A549 (cell line): ENCODE results near the gene CACUL1. TPM values are rescaled to one million over a fixed set of nuclear protein-coding genes. Genes with fewer than 3 reads are reported as not detected.
A peak's percentile ranks its signal among the peaks of the same experiment; 100 is the strongest.

Experiments used
- ATAC-seq, 2 experiments: fragments of 200-7000 bp in 1 of 2; fragments of >200 bp in 1 of 2; cut with Nextera tagmentation in 1 of 2; cut with Tn5 transposase in 1 of 2; 3 replicates each; pipeline versions ENCODE4 v1.8.0 to v1.9.1; 2018 to 2020; ENCODE audit warnings: mild to moderate bottlenecking in 1 of 2, moderate library complexity in 1 of 2
- CTCF ChIA-PET: fragments of 300-600 bp; sonication (Branson Sonifier 250); formaldehyde crosslinking; extraction: SDS; loops from one replicate; lab custom pipeline; 2021; ENCODE audit warnings: antibody characterized with exemption, inconsistent platforms; lab: Yijun Ruan, JAX
- POLR2A ChIA-PET: fragments of 350-600 bp; formaldehyde crosslinking; extraction: SDS; loops from one replicate; lab custom pipeline; 2021; ENCODE audit warnings: antibody characterized with exemption, inconsistent platforms; lab: Yijun Ruan, JAX
- DNase-seq, 2 experiments: peaks; one replicate each; pipeline versions ENCODE4 v3.0.0 to v3.0.0-alpha.2; 2011 to 2016; ENCODE audit warnings: low read depth in 1 of 2, low spot score in 1 of 2
- FAIRE-seq: peaks from 2 replicates; lab custom pipeline; 2011; peaks lifted over from hg19 to GRCh38; lab: Jason Lieb, UNC
- H3K27ac ChIP-seq, 2 experiments: fragments of >200 bp; sonication (Bioruptor Twin); formaldehyde crosslinking; 3 replicates each; pipeline ENCODE4 v1.5.1; 2016 to 2017
- H3K4me1 ChIP-seq: fragments of >200 bp; sonication (Bioruptor Twin); formaldehyde crosslinking; 3 replicates; pipeline ENCODE4 v1.6.1; 2016
- H3K4me2 ChIP-seq: fragments of >200 bp; sonication (Bioruptor Twin); formaldehyde crosslinking; 3 replicates; pipeline ENCODE4 v1.6.1; 2016
- H3K4me3 ChIP-seq: fragments of >200 bp; sonication (Bioruptor Twin); formaldehyde crosslinking; 3 replicates; pipeline ENCODE4 v1.5.1; 2016
- H3K9me3 ChIP-seq: fragments of >200 bp; sonication (Bioruptor Twin); formaldehyde crosslinking; 3 replicates; pipeline ENCODE4 v1.6.1; 2016
- BCL3 ChIP-seq: fragments of >200 bp; sonication (Bioruptor Twin); formaldehyde crosslinking; IDR thresholded peaks from 3 replicates; pipeline ENCODE4 v1.6.1; 2016
- CBX8 ChIP-seq: fragments of 200-600 bp; sonication (generic); IDR thresholded peaks from 2 replicates; pipeline ENCODE4 v1.6.1; 2016
- CEBPB ChIP-seq, 2 experiments: fragments of >200 bp in 1 of 2; sonication (Bioruptor Twin) in 1 of 2; formaldehyde crosslinking in 1 of 2; IDR thresholded peaks; 2 replicates each; pipeline ENCODE4 v1.6.1; 2012 to 2016
- EHF ChIP-seq: fragments of 250-450 bp; sonication (Bioruptor Pico); IDR thresholded peaks from 2 replicates; pipeline ENCODE4 v1.5.0; 2020; ENCODE audit warnings: mild to moderate bottlenecking
- ELK1 ChIP-seq: fragments of 150-350 bp; IDR thresholded peaks from 2 replicates; pipeline ENCODE4 v1.6.1; 2014; ENCODE audit warnings: low read depth, mild to moderate bottlenecking, low read length
- FOXS1 ChIP-seq: fragments of 250-450 bp; sonication (Bioruptor Pico); IDR thresholded peaks from 2 replicates; pipeline ENCODE4 v1.5.0; 2020; ENCODE audit warnings: mild to moderate bottlenecking, moderate library complexity
- GATA3 ChIP-seq: IDR thresholded peaks from 2 replicates; pipeline ENCODE4 v1.6.1; 2012; ENCODE audit warnings: borderline replicate concordance
- HOXB13 ChIP-seq: fragments of 250-450 bp; sonication (Bioruptor Pico); IDR thresholded peaks from 2 replicates; pipeline ENCODE4 v1.5.0; 2020; ENCODE audit warnings: low read depth, mild to moderate bottlenecking, moderate library complexity
- JUNB ChIP-seq: fragments of >200 bp; sonication (Bioruptor Twin); formaldehyde crosslinking; IDR thresholded peaks from 2 replicates; pipeline ENCODE4 v1.6.1; 2016
- MAFK ChIP-seq: fragments of 450-650 bp; IDR thresholded peaks from 2 replicates; pipeline ENCODE4 v1.6.1; 2014; ENCODE audit not compliant: partially characterized antibody
- MAZ ChIP-seq: fragments of 150-350 bp; IDR thresholded peaks from 2 replicates; pipeline ENCODE4 v1.6.1; 2014; ENCODE audit warnings: antibody characterized with exemption, low read depth, low read length, borderline replicate concordance
- NFE2L2 ChIP-seq: fragments of 150-350 bp; conservative IDR thresholded peaks from 2 replicates; pipeline ENCODE4 v1.6.1; 2014; ENCODE audit warnings: low read length
- NR3C1 ChIP-seq: fragments of >200 bp; sonication (Bioruptor Twin); formaldehyde crosslinking; IDR thresholded peaks from 3 replicates; pipeline ENCODE4 v1.6.1; 2017
- POLR2AphosphoS2 ChIP-seq: conservative IDR thresholded peaks from 2 replicates; pipeline ENCODE4 v1.6.1; 2012; ENCODE audit warnings: low read length, improper control_type of control experiment, inconsistent platforms
- RARB ChIP-seq: fragments of 250-450 bp; sonication (Bioruptor Pico); IDR thresholded peaks from 2 replicates; pipeline ENCODE4 v1.8.0; 2021; ENCODE audit warnings: mild to moderate bottlenecking, moderate library complexity
- RCOR1 ChIP-seq: fragments of 150-350 bp; IDR thresholded peaks from 2 replicates; pipeline ENCODE4 v1.6.1; 2014; ENCODE audit warnings: antibody characterized with exemption, low read length, low read depth
- RNF2 ChIP-seq: fragments of 200-600 bp; sonication (generic); IDR thresholded peaks from 2 replicates; pipeline ENCODE4 v1.6.1; 2016; ENCODE audit warnings: low read depth, mild to moderate bottlenecking, antibody characterized with exemption, moderate library complexity, borderline replicate concordance
- SMC3 ChIP-seq: fragments of >200 bp; sonication (Bioruptor Twin); formaldehyde crosslinking; IDR thresholded peaks from 3 replicates; pipeline ENCODE4 v1.6.1; 2018; ENCODE audit warnings: inconsistent platforms
- SREBF2 ChIP-seq: fragments of 450-650 bp; IDR thresholded peaks from 2 replicates; pipeline ENCODE4 v1.6.1; 2014; ENCODE audit warnings: mild to moderate bottlenecking, moderate library complexity
- TP53 ChIP-seq: fragments of 250-450 bp; sonication (Bioruptor Pico); IDR thresholded peaks from 2 replicates; pipeline ENCODE4 v1.5.0; 2021; ENCODE audit warnings: mild to moderate bottlenecking, moderate library complexity
- USF2 ChIP-seq: fragments of 450-650 bp; IDR thresholded peaks from 2 replicates; pipeline ENCODE4 v1.6.1; 2014; ENCODE audit warnings: antibody characterized with exemption
- ZC3H11A ChIP-seq: fragments of 450-650 bp; IDR thresholded peaks from 2 replicates; pipeline ENCODE4 v1.6.1; 2014; ENCODE audit warnings: antibody characterized with exemption, mild to moderate bottlenecking
- ZFP36 ChIP-seq: fragments of 450-650 bp; IDR thresholded peaks from 2 replicates; pipeline ENCODE4 v1.6.1; 2014; ENCODE audit warnings: borderline replicate concordance; ENCODE audit not compliant: partially characterized antibody
- ZSCAN20 ChIP-seq: fragments of 250-450 bp; sonication (Bioruptor Pico); IDR thresholded peaks from 2 replicates; pipeline ENCODE4 v1.8.0; 2022; ENCODE audit warnings: mild to moderate bottlenecking, moderate library complexity
- WGBS: methylation state at CpG from one replicate; pipeline ENCODE4 v1.1.6; 2017; ENCODE audit errors: missing lambda C conversion rate; 5-methylcytosine and 5-hydroxymethylcytosine counted together
- polyA plus RNA-seq, 4 experiments: library from polyadenylated mRNA; depleted of rRNA in 3 of 4; stranded (reverse); fragments of >200 nt; fragmentation: RNase III in 1 of 4; extraction: RNeasy Plus Mini Kit Qiagen cat#74134 plus additional on column Dnase treatment in 1 of 4; gene quantifications; 2 replicates in 3 of 4; 3 replicates in 1 of 4; pipeline ENCODE4 v1.2.3, GENCODE V29; 2011 to 2017

CACUL1 gene
- polyA plus RNA-seq, 2 of the 4 experiments (the other 2 are of a cell fraction), result 8.7 to 15.6 TPM

GRCh38 chr10:118764195-118764594, 9.4 kb upstream of the CACUL1 start:
- Histone ChIP-seq H3K4me1 (no peaks in the 10 kb centered on the region), H3K4me2 (no peak overlapping the region), H3K4me3 (no peak overlapping the region), H3K27ac (no peak overlapping the region), H3K9me3 (no peaks in the 10 kb centered on the region)
- TF ChIP-seq MAFK (no peak), JUNB (no peak), USF2 (no peak), BCL3 (no peak), SMC3 (no peak), NR3C1 (no peak), SREBF2 (no peak), CBX8 (no peak), ZFP36 (no peak), MAZ (no peak), ZC3H11A (no peak), RCOR1 (no peak), HOXB13 (no peak), RARB (CRISPR knock-in tag) (no peak), EHF (CRISPR knock-in tag) (no peak), ZSCAN20 (no peak), NFE2L2 (no peak), GATA3 (no peak), POLR2AphosphoS2 (no peak)
- ChIA-PET CTCF (no interaction called here), POLR2A (no interaction called here)
- ATAC-seq (peak in 1 of 2 experiments; percentile 22; a peak in 1 of 6 replicates), DNase-seq (no peak), FAIRE-seq (no peak)
- 75% methylated on average over 4 of the region's 4 CpGs for WGBS

GRCh38 chr10:118763202-118763988, 8.6 kb upstream of the CACUL1 start:
- H3K27ac ChIP-seq, result no peak overlapping the region
- H3K4me3 ChIP-seq, result no peak overlapping the region
- POLR2A ChIA-PET, result no interaction called here
- no peak overlapping the region for H3K4me2 ChIP-seq
- no peaks in the 10 kb centered on the region for H3K9me3 ChIP-seq
- TF ChIP-seq RNF2, result no peak
- FAIRE-seq (no peak), DNase-seq (no peak), ATAC-seq (peak; percentile 43 to 71; a peak in 3 of 6 replicates)
- 51% methylated on average over 3 of the region's 3 CpGs for WGBS
- CTCF ChIA-PET, result no interaction called here
- H3K4me1 ChIP-seq, result no peaks in the 10 kb centered on the region

- Histone ChIP-seq H3K4me1 (peaks cover 5% of the 10 kb centered on the region; the same call in 2 of the 3 replicates), H3K27ac (no peak overlapping the region), H3K4me2 (no peak overlapping the region), H3K9me3 (no peaks in the 10 kb centered on the region), H3K4me3 (no peak overlapping the region)
- CTCF ChIA-PET, result no interaction called here
- 78% methylated on average over 14 of the region's 36 CpGs for WGBS
- TF ChIP-seq USF2, result no peak
- TF ChIP-seq FOXS1 (CRISPR knock-in tag), result no peak
- no peak for TF ChIP-seq CEBPB (IDR thresholded peaks at IDR 0.05)
- no peak for TF ChIP-seq TP53 (CRISPR knock-in tag)
- no peak for TF ChIP-seq ELK1
- POLR2A ChIA-PET, result no interaction called here
- DNase-seq, result no peak
- no peak for ATAC-seq
- no peak for FAIRE-seq
Measured at GRCh38 chr10:118760265-118760664, 5.5 kb upstream of the CACUL1 start.
